NK-92 (cell line): ENCODE data around the gene DDX20.

Experiments
- DNase-seq: peaks from one replicate; lab custom pipeline; 2025; ENCODE audit not compliant: unreplicated experiment; lab: John Stamatoyannopoulos, UW

DDX20 gene

DNA sequence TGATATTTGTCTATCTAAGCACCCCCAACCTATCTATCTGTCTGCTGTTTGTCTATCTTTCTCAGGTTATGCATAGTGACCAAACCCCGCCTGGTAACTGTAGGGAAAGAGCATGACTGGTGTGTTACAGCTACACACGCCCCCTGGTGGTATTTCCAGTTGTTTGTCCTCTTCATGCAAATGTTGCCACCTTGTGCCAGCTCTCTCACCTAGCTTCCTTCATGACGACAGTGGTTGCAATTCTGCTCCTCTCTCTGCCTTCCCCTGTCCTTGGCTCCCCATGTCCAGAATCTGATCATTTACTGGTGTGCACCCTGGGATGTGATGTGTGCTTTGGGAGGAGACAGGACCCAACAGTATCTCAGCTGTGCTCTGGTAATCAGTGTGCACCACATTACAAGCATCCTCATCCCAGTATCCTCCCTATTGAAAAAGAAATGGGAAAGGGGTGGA, 8.4 kb upstream of the DDX20 start:
- DNase-seq = no peak

DNA sequence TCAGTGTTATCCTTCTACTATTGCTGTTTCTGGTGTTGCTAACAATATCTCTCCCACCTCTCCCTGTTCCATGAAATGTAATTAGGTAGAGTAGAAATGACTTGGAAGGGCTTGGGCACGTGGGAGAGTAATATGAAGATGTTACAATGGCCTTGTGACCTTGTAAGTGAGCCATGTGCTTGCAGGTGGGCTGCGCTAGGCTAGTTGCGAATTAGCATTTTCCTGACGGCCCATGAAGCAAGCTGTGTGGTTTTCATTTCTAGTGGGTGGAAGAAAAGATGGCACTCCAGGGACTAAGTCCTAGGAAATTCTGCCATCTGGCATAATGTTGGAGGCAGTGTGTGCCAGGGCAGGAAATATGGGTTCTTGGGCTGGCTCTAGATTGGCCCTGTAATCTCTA, 7.8 kb upstream of the DDX20 start:
- DNase-seq = no peak

DNA sequence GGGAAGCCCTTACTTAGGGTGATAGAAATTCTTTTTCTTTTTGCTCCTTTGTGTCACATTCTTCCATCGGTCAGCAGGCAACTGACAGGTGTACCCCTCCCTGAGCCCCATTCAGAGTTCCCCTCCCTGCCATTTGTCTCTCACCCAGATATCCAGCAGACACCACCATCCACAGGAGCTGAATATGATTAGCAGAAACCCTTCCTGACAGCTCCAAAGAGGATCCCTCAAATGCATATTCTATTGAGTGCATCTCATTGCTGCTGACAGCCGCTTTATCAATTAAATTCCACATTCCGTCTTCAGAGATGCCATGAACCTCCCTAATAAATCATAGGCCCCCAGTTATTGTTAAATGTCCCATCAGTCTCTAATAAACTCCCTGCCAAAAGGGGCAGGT, 6.1 kb upstream of the DDX20 start:
- no peak for DNase-seq

DNA sequence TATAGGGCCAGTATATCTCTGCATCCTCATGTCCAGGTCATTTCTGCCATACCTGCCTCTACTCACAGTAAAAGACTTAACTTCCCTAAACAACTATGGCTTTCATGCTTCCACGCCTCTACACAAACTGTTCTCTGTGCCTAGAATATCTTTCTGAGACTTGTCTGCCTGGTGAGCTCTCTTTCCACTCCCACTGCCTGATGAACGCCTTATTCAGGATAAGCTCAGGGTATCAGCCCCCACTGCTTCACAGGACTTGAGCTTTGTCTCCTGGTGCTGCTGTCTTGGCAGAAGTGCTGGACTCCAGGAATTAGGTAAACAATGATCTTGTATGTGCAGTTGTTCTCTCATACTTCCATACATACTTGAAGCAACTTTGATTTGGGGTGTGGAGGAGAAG, 4.8 kb upstream of the DDX20 start:
- DNase-seq = no peak

DNA sequence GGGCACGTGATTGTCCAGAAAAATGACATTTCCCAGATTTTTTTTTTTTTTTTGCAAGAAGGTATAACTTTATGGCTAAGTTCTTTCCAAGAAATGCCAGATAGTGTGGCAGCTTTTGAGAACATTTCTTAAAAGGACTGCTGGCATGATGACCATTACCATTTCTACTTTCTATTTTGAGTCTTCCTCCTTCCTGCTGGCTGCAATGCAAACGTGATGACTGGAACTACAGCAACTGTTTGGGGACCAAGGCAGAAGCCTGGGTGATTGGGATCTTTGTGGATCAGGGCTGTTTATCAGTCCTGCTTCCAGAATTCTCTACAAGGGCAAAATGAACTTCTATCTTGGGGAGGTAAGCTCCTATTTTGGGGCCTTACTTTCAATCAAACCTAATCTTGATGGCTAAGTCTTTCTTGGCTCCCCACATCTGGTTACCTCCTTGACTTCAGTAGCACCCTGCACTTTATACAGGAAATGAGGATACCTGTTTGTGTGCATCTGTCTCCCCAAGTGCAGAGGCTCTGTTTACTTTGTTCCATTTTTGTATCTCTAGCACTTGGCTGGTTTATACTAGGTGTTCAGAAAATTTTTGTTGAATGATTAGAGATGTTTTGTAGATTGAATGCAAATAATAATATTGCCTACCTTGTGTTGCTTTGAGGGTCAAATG, 3.7 kb upstream of the DDX20 start:
- DNase-seq = no peak

DNA sequence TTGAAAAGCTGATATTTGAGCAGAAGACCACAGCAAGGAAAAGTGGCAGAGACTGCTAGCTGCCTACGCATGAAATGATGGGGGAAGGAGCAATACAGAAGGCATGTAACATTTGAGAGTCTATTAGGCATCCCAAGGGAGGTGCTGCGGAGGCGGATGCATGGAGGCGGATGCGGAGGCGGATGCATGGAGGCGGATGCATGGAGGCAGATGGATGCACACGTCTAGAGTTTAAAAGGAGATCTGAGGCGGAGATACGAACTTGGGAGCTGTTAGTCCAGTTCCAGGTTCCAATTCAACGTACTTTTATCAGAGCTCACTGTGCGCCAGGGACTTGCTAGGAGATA, 744 bp upstream of the DDX20 start:
- no peak for DNase-seq

DNA sequence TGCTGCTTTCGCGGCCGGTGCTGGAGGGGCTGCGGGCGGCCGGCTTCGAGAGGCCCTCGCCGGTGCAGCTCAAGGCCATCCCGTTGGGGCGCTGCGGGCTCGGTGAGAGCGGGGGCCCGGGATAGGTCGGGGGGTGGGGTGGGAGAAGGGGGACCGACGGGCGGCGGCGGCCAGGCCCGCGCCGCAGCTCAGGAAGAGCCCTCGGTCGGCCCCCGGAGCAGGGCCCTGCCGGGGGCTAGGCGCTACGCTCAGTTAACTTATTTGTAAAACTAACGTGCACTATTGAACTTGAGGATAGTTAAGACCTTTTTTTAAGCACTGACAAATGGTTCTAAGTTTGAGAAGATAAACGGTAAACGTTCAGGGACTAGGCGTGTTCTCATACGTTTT, 418 bp downstream of the DDX20 start:
- no peak for DNase-seq

DNA sequence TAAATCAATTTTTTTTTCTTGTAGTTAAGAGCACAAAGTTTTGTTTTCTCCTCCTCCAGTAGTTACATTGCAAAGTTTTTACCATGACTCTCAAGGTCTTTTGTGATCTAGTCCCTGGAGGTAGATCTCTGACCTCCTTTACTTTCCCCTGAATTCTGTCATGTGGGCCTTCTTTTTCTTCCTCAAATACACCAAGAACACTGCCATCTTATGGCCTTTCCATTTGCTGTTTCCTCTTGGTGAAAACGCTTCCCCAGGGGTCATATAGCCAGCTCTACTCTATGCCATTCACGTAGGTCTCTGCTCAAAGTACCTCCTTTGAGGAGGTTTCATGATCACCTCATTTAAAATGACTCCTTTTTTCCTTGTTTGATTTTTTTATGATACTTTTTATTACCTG, 2.7 kb downstream of the DDX20 start:
- no peak for DNase-seq

DNA sequence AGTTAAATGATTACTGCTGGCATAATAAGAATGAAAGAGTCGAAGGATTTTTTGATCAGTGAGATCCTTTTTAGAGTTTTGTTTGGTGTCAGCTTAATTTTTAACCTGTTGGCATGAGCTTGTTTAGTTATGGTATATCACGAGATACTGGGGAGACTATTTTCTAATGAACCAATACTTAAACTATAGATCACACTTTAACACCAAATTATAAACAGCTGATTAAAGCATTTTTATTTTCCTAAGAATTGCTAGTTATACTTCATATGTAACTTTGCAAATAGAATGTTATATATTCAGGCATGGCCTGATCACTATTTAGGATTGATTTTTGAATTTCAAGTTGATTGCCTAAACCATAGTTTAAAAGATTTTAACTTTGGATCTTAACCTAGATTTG, 6.0 kb downstream of the DDX20 start:
- no peak for DNase-seq

DNA sequence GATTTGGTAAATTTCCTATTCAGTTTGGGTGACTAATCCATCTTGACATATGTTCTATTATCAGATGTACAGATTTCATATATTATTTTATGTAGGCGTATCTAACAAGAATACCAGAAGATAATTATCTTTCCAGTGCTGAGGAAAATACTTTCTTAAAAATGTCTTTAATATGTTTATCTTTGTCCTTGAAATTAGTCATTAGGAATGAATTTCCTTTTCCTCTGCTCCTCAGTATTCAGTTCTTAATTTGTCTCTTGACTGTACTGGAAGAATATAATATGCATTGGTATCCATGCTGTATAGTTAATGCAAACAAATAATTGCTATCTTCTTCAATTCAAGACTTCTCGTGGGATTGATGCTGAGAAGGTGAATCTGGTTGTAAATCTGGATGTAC, 6.6 kb downstream of the DDX20 start:
- no peak for DNase-seq

DNA sequence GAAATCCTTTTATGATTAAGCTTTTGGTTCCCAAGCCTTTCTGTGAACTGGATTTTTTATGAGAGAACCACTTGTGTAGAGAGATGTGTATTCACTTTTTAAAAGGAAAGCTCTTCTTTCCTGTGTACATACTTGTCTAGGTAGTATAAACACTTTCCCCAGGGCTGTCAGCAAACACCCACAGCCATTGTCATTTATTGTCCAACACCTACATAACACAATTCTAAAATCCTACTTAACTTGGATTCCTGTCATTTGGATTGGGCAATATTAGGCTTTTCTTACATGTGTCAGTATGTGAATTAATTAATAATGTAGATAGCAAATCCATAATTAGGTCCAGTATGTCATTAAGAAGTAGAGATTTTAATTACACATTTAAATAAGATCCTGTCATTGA, 12.3 kb downstream of the DDX20 start:
- no peak for DNase-seq

DNA sequence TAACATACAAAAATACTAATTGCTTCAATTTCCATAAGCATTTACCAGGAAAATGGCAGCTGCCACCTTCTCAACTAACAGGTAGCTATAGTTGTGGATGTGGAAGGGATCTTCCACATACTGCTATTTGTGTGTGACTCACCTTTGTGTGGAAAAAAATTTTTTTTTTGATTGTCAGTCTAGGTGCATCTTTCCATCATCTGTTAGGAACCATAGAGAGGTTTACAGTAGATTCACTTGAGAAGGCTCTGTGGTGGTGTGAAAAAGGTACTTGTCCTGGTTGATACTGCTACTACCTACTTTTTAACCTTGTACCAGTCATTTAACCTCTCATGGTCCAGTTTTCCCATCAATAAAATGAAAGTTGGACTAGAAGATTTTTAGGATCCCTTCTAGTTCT, 12.9 kb downstream of the DDX20 start:
- no peak for DNase-seq

DNA sequence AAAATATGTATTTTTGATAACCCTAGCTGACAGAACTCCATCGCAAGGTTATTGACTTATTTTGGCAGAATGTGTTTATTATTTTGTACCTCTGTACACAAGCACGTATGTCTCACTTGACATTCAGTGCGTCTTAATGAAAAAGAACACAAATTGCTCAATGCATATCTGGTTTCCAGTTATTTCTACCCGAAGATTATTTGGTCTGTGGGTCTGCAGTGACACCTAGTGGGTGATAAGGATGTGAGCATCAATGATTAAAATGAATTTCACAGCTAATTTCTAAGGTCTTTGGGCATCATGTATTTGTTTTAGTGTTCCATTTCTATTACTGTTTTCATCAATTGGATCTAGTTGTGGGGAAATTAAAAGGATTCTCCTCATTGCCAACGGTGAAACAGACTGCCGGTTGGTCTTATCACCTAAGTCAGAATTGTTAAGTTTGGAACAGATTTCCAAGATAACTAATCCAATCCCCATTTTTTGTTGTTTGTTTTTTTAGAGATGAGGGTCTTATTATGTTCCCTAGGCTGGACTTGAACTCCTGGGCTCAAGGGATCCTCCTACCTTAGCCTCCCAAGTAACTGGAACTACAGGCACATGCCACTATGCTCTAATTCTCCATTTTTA, 13.9 kb downstream of the DDX20 start:
- DNase-seq = no peak

DNA sequence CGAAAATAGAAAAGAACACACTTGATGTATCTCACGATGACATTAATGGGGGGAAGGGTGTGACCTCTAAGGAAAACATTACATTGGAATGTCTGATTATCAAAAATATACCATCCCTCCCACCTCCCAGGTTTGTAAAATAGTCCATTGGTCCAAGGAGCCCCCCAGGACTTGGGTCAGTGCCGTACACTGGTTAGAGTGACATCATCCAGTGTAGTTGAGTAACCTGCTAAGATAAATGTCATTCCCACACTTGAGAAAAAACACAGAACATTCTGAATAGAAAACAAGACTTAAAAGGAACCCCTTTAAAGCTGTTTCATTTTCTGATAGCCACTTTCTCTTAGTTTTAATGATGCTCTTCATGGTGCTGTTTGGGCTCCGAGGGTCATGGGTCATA, 15.2 kb downstream of the DDX20 start:
- DNase-seq = no peak

DNA sequence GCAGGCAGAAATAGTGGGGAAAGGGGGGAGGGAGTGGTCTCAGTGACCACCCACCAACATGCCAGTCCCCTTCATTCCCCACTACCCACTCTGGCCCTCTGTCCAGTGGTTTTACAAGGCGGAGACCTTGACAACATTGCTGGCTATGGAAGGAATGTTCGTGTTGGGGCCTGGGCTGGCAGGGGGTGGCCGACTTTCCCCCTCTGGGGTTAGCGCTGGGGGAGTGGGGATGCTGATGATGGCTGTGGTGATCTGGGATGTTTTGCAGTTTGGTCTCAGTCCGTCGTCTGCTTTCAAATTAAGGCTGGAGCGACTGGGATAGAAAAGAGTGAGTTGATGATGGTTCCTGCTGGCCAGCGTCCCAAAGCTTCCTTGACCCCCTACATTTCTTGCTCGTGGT, 20.3 kb downstream of the DDX20 start:
- no peak for DNase-seq

DNA sequence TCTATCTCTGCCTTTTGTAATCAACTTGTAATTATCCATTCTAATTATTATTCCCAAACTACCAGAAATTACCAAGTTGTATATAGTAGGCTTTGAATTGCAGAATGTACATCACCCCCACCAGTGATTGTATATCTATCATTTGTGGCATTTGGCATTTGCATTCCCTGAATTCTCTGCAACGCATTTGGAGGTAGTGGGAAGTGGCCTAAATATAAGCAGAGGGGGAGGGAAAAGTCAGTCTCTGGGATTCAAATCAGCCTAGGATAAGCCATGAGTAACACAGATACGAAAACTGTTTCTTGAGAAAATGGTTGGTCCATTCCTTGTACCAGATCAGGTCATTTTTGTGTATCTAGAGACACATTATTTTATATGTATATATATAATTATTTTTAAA, 20.7 kb downstream of the DDX20 start:
- no peak for DNase-seq

DNA sequence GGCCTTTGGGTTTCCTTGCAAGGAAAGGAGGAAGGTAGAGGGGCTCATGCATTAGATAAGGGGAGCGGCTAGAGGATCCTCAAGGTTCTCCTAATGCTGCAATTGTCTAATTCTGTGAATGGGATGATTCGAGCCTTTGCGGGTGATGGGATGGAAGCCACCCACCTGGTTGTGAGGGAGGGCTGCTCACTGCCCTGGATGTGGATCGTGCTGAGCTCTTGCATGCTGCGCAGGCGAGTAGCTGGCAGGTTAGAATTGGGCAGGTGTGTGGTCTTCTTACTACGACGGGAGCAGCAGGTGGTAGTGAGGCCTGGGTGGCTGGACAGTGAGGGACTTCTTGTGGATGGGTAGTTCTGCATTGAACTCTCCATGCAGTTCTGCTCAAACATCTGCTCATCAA, 21.2 kb downstream of the DDX20 start:
- no peak for DNase-seq

DNA sequence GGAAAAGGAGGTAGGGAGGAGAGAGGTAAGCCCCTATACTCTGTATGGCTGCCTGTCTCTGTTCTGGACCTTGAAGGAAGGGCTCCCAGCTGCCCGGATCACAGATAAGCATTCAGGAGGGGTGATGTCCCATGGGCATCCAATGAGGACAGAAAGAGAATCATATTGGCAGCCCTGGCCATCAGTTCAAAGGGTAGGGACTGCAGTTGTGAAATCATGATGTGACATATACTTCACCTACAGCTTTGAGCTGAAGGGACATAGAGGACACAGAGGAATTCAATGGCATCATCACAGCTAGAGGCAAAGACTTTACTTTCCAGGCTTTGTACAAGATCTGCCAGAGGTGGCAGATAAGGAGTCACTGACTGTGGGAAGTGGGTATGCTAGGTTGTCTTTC, 21.6 kb downstream of the DDX20 start:
- no peak for DNase-seq

DNA sequence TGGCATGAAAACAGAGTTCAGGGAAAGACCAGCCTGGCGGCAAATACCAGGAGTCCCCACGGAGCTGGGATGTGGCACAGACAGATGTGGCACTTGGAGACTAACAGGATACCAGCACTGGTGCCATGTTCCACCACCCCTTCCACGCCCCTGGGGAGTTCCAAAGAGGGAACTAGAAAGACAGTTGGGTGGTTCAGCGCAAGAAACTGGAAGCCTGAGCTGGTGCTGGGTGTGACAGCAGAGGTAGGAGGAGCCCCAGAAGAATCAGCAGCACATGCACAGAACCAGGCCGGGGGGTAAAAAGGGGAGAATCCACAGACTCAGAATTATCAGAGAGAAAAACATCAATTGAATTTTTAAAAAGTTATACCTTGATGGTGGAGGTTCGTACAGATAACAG, 22.4 kb downstream of the DDX20 start:
- DNase-seq = no peak

DNA sequence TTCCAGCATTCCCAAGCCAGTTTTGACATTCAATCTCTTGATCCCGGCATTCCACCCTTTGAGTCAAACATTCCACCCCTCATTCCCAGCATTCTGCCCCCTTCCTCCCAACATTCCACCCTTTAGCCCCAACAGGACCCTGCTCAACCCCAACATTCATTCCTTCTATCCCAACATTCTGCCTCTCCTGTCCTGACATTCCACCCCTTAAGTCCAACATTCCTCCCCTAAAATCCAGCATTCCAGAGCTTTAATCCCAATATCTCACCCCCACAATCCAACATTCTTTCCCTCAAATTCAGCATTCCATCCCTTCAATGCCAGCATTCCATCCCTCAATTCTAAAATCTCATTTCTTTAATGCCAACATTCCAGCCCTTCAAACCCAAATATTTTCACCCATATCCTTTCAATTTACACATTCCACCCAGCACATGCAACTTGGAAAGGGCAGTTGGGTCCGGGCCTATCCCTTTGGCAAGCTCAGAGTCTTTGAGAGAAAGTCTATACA, 22.9 kb downstream of the DDX20 start:
- no peak for DNase-seq

DNA sequence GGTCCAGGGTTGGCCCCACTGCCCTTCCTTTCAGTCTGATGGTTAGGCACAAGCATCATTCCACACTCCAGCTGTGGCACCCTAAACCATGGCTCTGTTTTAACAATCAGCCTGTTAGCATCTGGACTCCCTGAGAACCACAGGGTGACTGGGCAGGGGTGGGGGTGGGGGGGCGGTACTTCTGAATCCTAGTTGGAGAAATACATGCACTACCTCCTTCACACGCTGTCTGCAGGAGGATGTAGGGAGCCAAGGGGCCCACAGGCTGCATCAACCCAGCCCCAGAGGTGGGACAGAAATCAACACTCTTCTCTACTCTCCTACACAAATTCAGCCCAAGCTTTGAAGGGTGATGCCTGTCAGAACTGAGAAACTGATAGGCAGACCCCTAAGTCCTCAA, 23.8 kb downstream of the DDX20 start:
- no peak for DNase-seq

DNA sequence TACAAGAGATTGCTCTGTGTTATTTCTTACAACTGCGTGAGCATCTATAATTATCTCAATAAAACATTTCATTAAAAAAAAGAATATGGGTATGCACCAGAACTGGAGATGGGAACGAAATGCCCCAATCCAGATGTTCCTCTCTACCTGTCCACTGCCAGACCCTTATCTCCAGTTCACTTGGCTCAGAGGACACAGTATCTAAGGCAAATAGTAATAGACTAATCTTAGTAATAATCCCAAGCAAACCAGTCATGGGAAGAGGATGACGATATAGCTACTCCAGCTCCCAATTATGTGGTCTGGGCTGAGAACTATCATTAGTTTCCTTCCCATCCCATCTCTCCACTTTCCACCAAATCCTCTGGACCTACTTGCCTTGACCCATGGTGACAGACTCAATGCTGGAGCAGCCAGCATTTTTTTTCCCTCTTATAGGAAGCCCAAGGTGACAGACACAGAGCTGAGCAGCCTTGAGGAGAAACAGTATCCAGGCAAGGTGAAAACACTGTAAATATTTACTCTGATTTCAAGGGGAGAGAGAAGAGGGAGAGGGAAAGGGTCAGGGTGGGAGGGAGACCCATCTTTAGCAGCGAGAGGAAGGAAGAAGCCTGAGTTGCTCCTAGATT, 28.7 kb downstream of the DDX20 start:
- DNase-seq = no peak
